A673 (cell line): ENCODE data around the gene ZNF579.

ENCODE experiments used
- EZH2 ChIP-seq: fragments of 200-600 bp; sonication (generic); IDR thresholded peaks from 2 replicates; pipeline ENCODE4 v1.6.1; 2017; ENCODE audit warnings: borderline replicate concordance, low read depth, mild to moderate bottlenecking, mixed read lengths, antibody characterized with exemption, low read length; ENCODE audit not compliant: poor library complexity, severe bottlenecking
- TF ChIP-seq, protein P1 (sequence below): fragments of 300-800, 200-600 bp; sonication (generic); conservative IDR thresholded peaks from 2 replicates; pipeline ENCODE4 v1.5.1; 2017; ENCODE audit warnings: low read depth, mild to moderate bottlenecking, antibody characterized with exemption, low read length, moderate library complexity, mixed read lengths

DNA sequence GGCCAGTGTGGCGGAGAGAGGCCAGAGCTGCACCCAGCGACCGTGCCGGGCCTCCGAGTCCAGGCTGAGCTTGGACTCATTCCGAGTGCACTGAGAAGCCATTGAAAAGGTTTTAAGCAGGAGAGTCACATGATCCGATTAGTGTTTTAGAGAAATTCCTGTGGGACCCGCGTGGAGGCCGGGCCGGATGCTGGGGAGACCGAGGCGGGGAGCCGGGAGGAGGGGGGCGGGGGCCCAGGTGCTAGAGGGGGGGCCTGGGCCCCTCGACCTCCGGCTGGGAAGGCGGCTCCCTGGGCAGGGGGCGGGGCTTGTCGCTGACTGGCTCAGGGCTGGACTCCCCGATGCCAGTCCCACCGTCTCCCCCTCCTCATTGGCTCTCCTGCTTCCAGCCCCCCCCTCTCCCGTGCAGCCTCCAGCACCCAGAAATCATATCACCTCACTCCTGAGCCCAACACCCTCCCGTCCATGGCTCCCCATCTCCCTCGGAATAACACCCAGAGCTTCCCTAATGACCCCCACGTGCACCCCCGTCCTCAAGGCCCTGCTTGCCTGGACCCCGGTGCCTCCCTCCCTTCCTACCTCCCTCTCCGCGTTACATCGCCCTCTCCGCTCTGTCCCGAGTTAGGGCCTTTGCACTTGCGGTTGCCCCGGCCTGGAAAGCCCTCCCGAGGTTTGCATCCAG is 5.2 kb upstream of the ZNF579 start:
- TF ChIP-seq, protein P1, sequence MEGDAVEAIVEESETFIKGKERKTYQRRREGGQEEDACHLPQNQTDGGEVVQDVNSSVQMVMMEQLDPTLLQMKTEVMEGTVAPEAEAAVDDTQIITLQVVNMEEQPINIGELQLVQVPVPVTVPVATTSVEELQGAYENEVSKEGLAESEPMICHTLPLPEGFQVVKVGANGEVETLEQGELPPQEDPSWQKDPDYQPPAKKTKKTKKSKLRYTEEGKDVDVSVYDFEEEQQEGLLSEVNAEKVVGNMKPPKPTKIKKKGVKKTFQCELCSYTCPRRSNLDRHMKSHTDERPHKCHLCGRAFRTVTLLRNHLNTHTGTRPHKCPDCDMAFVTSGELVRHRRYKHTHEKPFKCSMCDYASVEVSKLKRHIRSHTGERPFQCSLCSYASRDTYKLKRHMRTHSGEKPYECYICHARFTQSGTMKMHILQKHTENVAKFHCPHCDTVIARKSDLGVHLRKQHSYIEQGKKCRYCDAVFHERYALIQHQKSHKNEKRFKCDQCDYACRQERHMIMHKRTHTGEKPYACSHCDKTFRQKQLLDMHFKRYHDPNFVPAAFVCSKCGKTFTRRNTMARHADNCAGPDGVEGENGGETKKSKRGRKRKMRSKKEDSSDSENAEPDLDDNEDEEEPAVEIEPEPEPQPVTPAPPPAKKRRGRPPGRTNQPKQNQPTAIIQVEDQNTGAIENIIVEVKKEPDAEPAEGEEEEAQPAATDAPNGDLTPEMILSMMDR: no peak
- TF ChIP-seq EZH2: no peak
